ENCODE data around the gene DEK.
"Not testable (repeated sequence)": the region's sequence is repeated elsewhere in the genome, so short reads cannot be mapped to it uniquely, and the experiment has no call there.

The DEK gene

GRCh38 chr6:18264219-18264922, at the start of gene DEK:
Gene DEK (minus strand): TSS chr6:18264530. CDS start chr6:18263987, 543 bp downstream.
- DNase-seq (ENCODE audit: low spot score) = peak; percentile 86
- peak within 1 kb of the TSS; percentile 92 for H3K27ac ChIP-seq
- peak; percentile 68 for TF ChIP-seq CTCF (conservative IDR thresholded peaks at IDR 0.05; ENCODE audit: low read depth)
- ChIA-PET POLR2A (ENCODE audit: low non-redundant PET) (interaction anchor here (1.3 kb wide), 1 partner anchor 123 kb away, joined by 3 read pairs; the partner anchor contains the start of gene RNF144B), CTCF (interaction anchor here (0.5 to 1.5 kb wide), 3 partner anchors 59 to 237 kb away, joined by 3 to 5 read pairs (median 5); no protein-coding TSS in a partner anchor)

GRCh38 chr6:18312368-18312767, 48.0 kb upstream of the DEK start:
- CTCF ChIA-PET = no interaction called here
- no peak for TF ChIP-seq CTCF (conservative IDR thresholded peaks at IDR 0.05; ENCODE audit: low read depth)
- POLR2A ChIA-PET (ENCODE audit: low non-redundant PET) = no interaction called here
- H3K27ac ChIP-seq = no peak overlapping the region
- no peak for DNase-seq (ENCODE audit: low spot score)

- POLR2A ChIA-PET (ENCODE audit: low non-redundant PET); H3K27ac ChIP-seq; DNase-seq (ENCODE audit: low spot score): not testable (repeated sequence)
- CTCF ChIA-PET = interaction anchor here (0.6 to 0.7 kb wide), 2 partner anchors 14 to 141 kb away, joined by 3 to 4 read pairs; no protein-coding TSS in a partner anchor
Observed at GRCh38 chr6:18310010-18310409, 45.7 kb upstream of the DEK start.

- no peak overlapping the region for H3K27ac ChIP-seq
- CTCF ChIA-PET = no interaction called here
- DNase-seq (ENCODE audit: low spot score) = no peak
- TF ChIP-seq CTCF (conservative IDR thresholded peaks at IDR 0.05; ENCODE audit: low read depth) = no peak
- POLR2A ChIA-PET (ENCODE audit: low non-redundant PET) = no interaction called here
Observed at GRCh38 chr6:18309046-18309445, 44.7 kb upstream of the DEK start.

- ChIA-PET POLR2A (ENCODE audit: low non-redundant PET) (no interaction called here), CTCF (no interaction called here)
- DNase-seq (ENCODE audit: low spot score) = no peak
- no peak for TF ChIP-seq CTCF (conservative IDR thresholded peaks at IDR 0.05; ENCODE audit: low read depth)
- peak overlapping the region; percentile 56; the same call in 1 of the 2 replicates for H3K27ac ChIP-seq
Observed at GRCh38 chr6:18308070-18308735, 43.9 kb upstream of the DEK start.

GRCh38 chr6:18306977-18307376, 42.6 kb upstream of the DEK start:
- CTCF ChIA-PET = no interaction called here
- no peak overlapping the region for H3K27ac ChIP-seq
- POLR2A ChIA-PET (ENCODE audit: low non-redundant PET) = no interaction called here
- DNase-seq (ENCODE audit: low spot score) = peak; percentile 51
- no peak for TF ChIP-seq CTCF (conservative IDR thresholded peaks at IDR 0.05; ENCODE audit: low read depth)

Data from RWPE1 (cell line).